Activated CD8-positive, alpha-beta T cell treated with anti-CD3 and anti-CD28 coated beads for 36 hours (primary cell): Measurements from ENCODE around the gene TSPAN11. TPM values are rescaled to one million over a fixed set of nuclear protein-coding genes. Genes with fewer than 3 reads are reported as not detected.
A peak's percentile ranks its signal among the peaks of the same experiment; 100 is the strongest.

Source experiments
- ATAC-seq: fragments of 200-7000 bp; cut with Tn5 transposase; one replicate; pipeline ENCODE4 v1.10.0; 2021; ENCODE audit warnings: mild to moderate bottlenecking, moderate library complexity
- CTCF ChIA-PET: fragments of 350-600 bp; sonication (Branson Sonifier 250); formaldehyde crosslinking; loops from one replicate; lab custom pipeline; 2021; ENCODE audit warnings: antibody characterized with exemption; lab: Charles Lee
- POLR2A ChIA-PET: fragments of 350-600 bp; sonication (Branson Sonifier 250); formaldehyde crosslinking; loops from one replicate; lab custom pipeline; 2021; ENCODE audit warnings: antibody characterized with exemption; lab: Charles Lee
- DNase-seq: peaks from one replicate; pipeline ENCODE4 v3.0.0-alpha.2; 2020
- H3K27ac Mint-ChIP-seq: one replicate; pipeline ENCODE4 v1.8.0; 2021; ENCODE audit warnings: mild to moderate bottlenecking, mixed read lengths
- H3K27me3 Mint-ChIP-seq: one replicate; pipeline ENCODE4 v1.8.0; 2021; ENCODE audit warnings: mixed read lengths
- H3K36me3 Mint-ChIP-seq: one replicate; pipeline ENCODE4 v1.8.0; 2021; ENCODE audit warnings: low read depth, mixed read lengths
- H3K4me1 Mint-ChIP-seq: one replicate; pipeline ENCODE4 v1.8.0; 2021; ENCODE audit warnings: low read depth, mixed read lengths
- H3K4me3 Mint-ChIP-seq: one replicate; pipeline ENCODE4 v1.8.0; 2021; ENCODE audit warnings: mild to moderate bottlenecking, moderate library complexity, mixed read lengths
- H3K9me3 Mint-ChIP-seq: one replicate; pipeline ENCODE4 v1.8.0; 2021; ENCODE audit warnings: mixed read lengths
- CTCF ChIP-seq: fragments of 200-600 bp; IDR thresholded peaks from one replicate; pipeline ENCODE4 v1.8.0; 2022; ENCODE audit warnings: antibody characterized with exemption, mild to moderate bottlenecking
- intact Hi-C: fragments of 100-400 bp; cut with micrococcal nuclease; formaldehyde crosslinking; loops from one replicate; pipeline ENCODE4 v1.10.0; 2022
- total RNA-seq, 2 experiments: library from RNA; stranded (reverse); gene quantifications; one replicate each; pipeline ENCODE4 v1.2.3, GENCODE V29; 2021

The TSPAN11 gene
- total RNA-seq, 2 experiments from 2014 or later, result not detected

GRCh38 chr12:30980955-30981662, 54.6 kb downstream of the TSPAN11 start:
- Mint-ChIP-seq H3K4me1 (no peaks in the 10 kb centered on the region), H3K4me3 (no peak overlapping the region), H3K27ac (no peak overlapping the region), H3K9me3 (no peaks in the 10 kb centered on the region), H3K27me3 (no peaks in the 10 kb centered on the region), H3K36me3 (no peaks in the 10 kb centered on the region)
- CTCF ChIA-PET, result no interaction called here
- DNase-seq (no peak), ATAC-seq (no peak)
- no peak for TF ChIP-seq CTCF
- intact Hi-C loops, result no loop called here
- POLR2A ChIA-PET, result no interaction called here

- no peaks in the 10 kb centered on the region for H3K4me1 Mint-ChIP-seq
- no peaks in the 10 kb centered on the region for H3K36me3 Mint-ChIP-seq
- ChIA-PET POLR2A (no interaction called here), CTCF (no interaction called here)
- no peak for ATAC-seq
- no peaks in the 10 kb centered on the region for H3K9me3 Mint-ChIP-seq
- TF ChIP-seq CTCF, result no peak
- intact Hi-C loops, result no loop called here
- no peak for DNase-seq
- no peak overlapping the region for H3K27ac Mint-ChIP-seq
- H3K27me3 Mint-ChIP-seq, result no peaks in the 10 kb centered on the region
- no peak overlapping the region for H3K4me3 Mint-ChIP-seq
Observed at GRCh38 chr12:30982413-30982812, 55.9 kb downstream of the TSPAN11 start.

- H3K27me3 Mint-ChIP-seq, result no peaks in the 10 kb centered on the region
- H3K36me3 Mint-ChIP-seq, result no peaks in the 10 kb centered on the region
- H3K4me1 Mint-ChIP-seq, result no peaks in the 10 kb centered on the region
- H3K4me3 Mint-ChIP-seq, result no peak overlapping the region
- ChIA-PET POLR2A (no interaction called here), CTCF (interaction anchor here (0.6 to 3.0 kb wide), 4 partner anchors 11 to 138 kb away, joined by 3 to 36 read pairs (median 3); no protein-coding TSS in a partner anchor)
- H3K27ac Mint-ChIP-seq, result no peak overlapping the region
- intact Hi-C loops, result loop anchor here (5.0 kb wide), 1 partner anchor 139 kb away; no protein-coding TSS in a partner anchor
- ATAC-seq (peak; percentile 75), DNase-seq (peak; percentile 47)
- H3K9me3 Mint-ChIP-seq, result no peaks in the 10 kb centered on the region
- peak; percentile 34 for TF ChIP-seq CTCF
Observed at GRCh38 chr12:30985814-30986452, 59.4 kb downstream of the TSPAN11 start.

GRCh38 chr12:30988086-30988485, 61.5 kb downstream of the TSPAN11 start:
- H3K4me3 Mint-ChIP-seq, result no peak overlapping the region
- H3K36me3 Mint-ChIP-seq, result no peaks in the 10 kb centered on the region
- no peaks in the 10 kb centered on the region for H3K27me3 Mint-ChIP-seq
- no peak overlapping the region for H3K27ac Mint-ChIP-seq
- H3K4me1 Mint-ChIP-seq, result no peaks in the 10 kb centered on the region
- ATAC-seq, result no peak
- no peak for DNase-seq
- TF ChIP-seq CTCF, result no peak
- POLR2A ChIA-PET, result no interaction called here
- intact Hi-C loops, result loop anchor here (5.0 kb wide), 1 partner anchor 141 kb away; no protein-coding TSS in a partner anchor
- H3K9me3 Mint-ChIP-seq, result no peaks in the 10 kb centered on the region
- CTCF ChIA-PET, result interaction anchor here (3.4 kb wide), 1 partner anchor 141 kb away, joined by 23 read pairs; no protein-coding TSS in a partner anchor
